IMR-90 (cell line): ENCODE measurements around the gene TCF20.

Experiments
- POLR2A ChIP-seq: IDR thresholded peaks from 2 replicates; pipeline ENCODE4 v1.6.1; 2012; ENCODE audit warnings: mild to moderate bottlenecking, low read depth, low read length
- SMC3 ChIP-seq: fragments of 150-350 bp; IDR thresholded peaks from 2 replicates; pipeline ENCODE4 v1.6.1; 2016; ENCODE audit warnings: low read depth, mild to moderate bottlenecking, antibody characterized with exemption, low read length, moderate library complexity
- TF ChIP-seq, protein P1 (sequence below): conservative IDR thresholded peaks from 2 replicates; pipeline ENCODE4 v1.5.1; 2012; ENCODE audit warnings: mild to moderate bottlenecking, low read depth, low read length, improper control_type of control experiment

DNA sequence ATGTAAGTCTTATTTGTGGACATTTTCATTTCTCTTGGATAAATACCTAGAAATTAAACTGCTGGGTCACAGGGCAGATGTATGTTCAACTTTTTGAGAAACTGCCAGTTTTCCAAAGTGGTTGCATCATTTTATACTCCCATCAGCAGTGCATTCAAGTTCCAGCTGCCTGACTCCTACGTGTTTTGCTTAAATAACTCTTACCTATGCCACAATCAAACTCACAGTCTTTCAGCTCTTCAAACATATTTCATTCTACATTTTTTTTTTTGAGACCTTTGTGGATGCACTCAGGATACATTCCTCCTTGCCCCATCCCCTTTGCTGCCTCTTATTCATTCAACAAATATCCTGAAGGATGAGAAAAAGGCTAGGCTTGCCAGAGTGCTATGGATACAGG lies 9.2 kb downstream of the TCF20 start:
- TF ChIP-seq POLR2A, result no peak
- TF ChIP-seq, protein P1, sequence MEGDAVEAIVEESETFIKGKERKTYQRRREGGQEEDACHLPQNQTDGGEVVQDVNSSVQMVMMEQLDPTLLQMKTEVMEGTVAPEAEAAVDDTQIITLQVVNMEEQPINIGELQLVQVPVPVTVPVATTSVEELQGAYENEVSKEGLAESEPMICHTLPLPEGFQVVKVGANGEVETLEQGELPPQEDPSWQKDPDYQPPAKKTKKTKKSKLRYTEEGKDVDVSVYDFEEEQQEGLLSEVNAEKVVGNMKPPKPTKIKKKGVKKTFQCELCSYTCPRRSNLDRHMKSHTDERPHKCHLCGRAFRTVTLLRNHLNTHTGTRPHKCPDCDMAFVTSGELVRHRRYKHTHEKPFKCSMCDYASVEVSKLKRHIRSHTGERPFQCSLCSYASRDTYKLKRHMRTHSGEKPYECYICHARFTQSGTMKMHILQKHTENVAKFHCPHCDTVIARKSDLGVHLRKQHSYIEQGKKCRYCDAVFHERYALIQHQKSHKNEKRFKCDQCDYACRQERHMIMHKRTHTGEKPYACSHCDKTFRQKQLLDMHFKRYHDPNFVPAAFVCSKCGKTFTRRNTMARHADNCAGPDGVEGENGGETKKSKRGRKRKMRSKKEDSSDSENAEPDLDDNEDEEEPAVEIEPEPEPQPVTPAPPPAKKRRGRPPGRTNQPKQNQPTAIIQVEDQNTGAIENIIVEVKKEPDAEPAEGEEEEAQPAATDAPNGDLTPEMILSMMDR, result no peak
- no peak for TF ChIP-seq SMC3
